ENCODE data around the gene DCHS1.
A peak's percentile ranks its signal among the peaks of the same experiment; 100 is the strongest.

DCHS1 gene

GRCh38 chr11:6583584-6583983, 72.0 kb downstream of the DCHS1 start:
- no peak for FAIRE-seq
- no peak for TF ChIP-seq POLR2A (IDR thresholded peaks at IDR 0.05; ENCODE audit: low read depth, low read length)

GRCh38 chr11:6579681-6580080, 75.9 kb downstream of the DCHS1 start:
- FAIRE-seq (no peak), DNase-seq (ENCODE audit: insufficient read length, low spot score) (no peak)
- TF ChIP-seq POLR2A (IDR thresholded peaks at IDR 0.05; ENCODE audit: low read depth, low read length), result no peak

More at GRCh38 chr11:6583584-6583983, 72.0 kb downstream of the DCHS1 start:
- no peak for DNase-seq (ENCODE audit: insufficient read length, low spot score)

- TF ChIP-seq POLR2A (IDR thresholded peaks at IDR 0.05; ENCODE audit: low read depth, low read length), result no peak
- FAIRE-seq, result no peak
- DNase-seq (ENCODE audit: insufficient read length, low spot score), result no peak
Measured at GRCh38 chr11:6578134-6578533, 77.5 kb downstream of the DCHS1 start.

GRCh38 chr11:6576471-6577373, 78.9 kb downstream of the DCHS1 start:
- no peak for TF ChIP-seq POLR2A (IDR thresholded peaks at IDR 0.05; ENCODE audit: low read depth, low read length)
- no peak for FAIRE-seq
- no peak for DNase-seq (ENCODE audit: insufficient read length, low spot score)

GRCh38 chr11:6574816-6575715, 80.5 kb downstream of the DCHS1 start:
- DNase-seq (ENCODE audit: insufficient read length, low spot score) (no peak), FAIRE-seq (no peak)
- no peak for TF ChIP-seq POLR2A (IDR thresholded peaks at IDR 0.05; ENCODE audit: low read depth, low read length)

- FAIRE-seq (no peak), DNase-seq (ENCODE audit: insufficient read length, low spot score) (peak; percentile 54)
Measured at GRCh38 chr11:6572215-6572614, 83.4 kb downstream of the DCHS1 start.

GRCh38 chr11:6571434-6572008, 84.1 kb downstream of the DCHS1 start:
- no peak for TF ChIP-seq POLR2A (IDR thresholded peaks at IDR 0.05; ENCODE audit: low read depth, low read length)
- FAIRE-seq, result no peak

More at GRCh38 chr11:6572215-6572614, 83.4 kb downstream of the DCHS1 start:
- no peak for TF ChIP-seq POLR2A (IDR thresholded peaks at IDR 0.05; ENCODE audit: low read depth, low read length)

More at GRCh38 chr11:6571434-6572008, 84.1 kb downstream of the DCHS1 start:
- DNase-seq (ENCODE audit: insufficient read length, low spot score), result no peak
